Fibroblast of mammary gland (primary cell): ENCODE measurements around the gene LSM3.

Source experiments
- DNase-seq: peaks from one replicate; pipeline ENCODE4 v3.0.0-alpha.2; 2010; ENCODE audit warnings: low read depth
- H3K4me3 ChIP-seq: 2 replicates; pipeline ENCODE4 v1.5.1; 2011; ENCODE audit warnings: low read depth, mild to moderate bottlenecking, low read length, moderate library complexity; ENCODE audit not compliant: control insufficient read depth
- TF ChIP-seq, protein P1 (sequence below): conservative IDR thresholded peaks from 2 replicates; pipeline ENCODE4 v1.5.1; 2011; ENCODE audit warnings: low read depth, low read length, inconsistent platforms; ENCODE audit not compliant: control insufficient read depth, insufficient read depth

Gene LSM3

GRCh38 chr3:14213066-14213774, 34.6 kb downstream of the LSM3 start:
- TF ChIP-seq, protein P1, sequence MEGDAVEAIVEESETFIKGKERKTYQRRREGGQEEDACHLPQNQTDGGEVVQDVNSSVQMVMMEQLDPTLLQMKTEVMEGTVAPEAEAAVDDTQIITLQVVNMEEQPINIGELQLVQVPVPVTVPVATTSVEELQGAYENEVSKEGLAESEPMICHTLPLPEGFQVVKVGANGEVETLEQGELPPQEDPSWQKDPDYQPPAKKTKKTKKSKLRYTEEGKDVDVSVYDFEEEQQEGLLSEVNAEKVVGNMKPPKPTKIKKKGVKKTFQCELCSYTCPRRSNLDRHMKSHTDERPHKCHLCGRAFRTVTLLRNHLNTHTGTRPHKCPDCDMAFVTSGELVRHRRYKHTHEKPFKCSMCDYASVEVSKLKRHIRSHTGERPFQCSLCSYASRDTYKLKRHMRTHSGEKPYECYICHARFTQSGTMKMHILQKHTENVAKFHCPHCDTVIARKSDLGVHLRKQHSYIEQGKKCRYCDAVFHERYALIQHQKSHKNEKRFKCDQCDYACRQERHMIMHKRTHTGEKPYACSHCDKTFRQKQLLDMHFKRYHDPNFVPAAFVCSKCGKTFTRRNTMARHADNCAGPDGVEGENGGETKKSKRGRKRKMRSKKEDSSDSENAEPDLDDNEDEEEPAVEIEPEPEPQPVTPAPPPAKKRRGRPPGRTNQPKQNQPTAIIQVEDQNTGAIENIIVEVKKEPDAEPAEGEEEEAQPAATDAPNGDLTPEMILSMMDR, result no peak
- H3K4me3 ChIP-seq, result no peak overlapping the region

GRCh38 chr3:14214764-14215163, 36.1 kb downstream of the LSM3 start:
- H3K4me3 ChIP-seq, result no peak overlapping the region
- TF ChIP-seq, protein P1, result no peak

More at GRCh38 chr3:14213066-14213774, 34.6 kb downstream of the LSM3 start:
- DNase-seq, result no peak

GRCh38 chr3:14216257-14217048, 37.8 kb downstream of the LSM3 start:
- DNase-seq, result no peak
- TF ChIP-seq, protein P1, result no peak
- H3K4me3 ChIP-seq, result no peak overlapping the region

More at GRCh38 chr3:14214764-14215163, 36.1 kb downstream of the LSM3 start:
- DNase-seq, result no peak

DNA sequence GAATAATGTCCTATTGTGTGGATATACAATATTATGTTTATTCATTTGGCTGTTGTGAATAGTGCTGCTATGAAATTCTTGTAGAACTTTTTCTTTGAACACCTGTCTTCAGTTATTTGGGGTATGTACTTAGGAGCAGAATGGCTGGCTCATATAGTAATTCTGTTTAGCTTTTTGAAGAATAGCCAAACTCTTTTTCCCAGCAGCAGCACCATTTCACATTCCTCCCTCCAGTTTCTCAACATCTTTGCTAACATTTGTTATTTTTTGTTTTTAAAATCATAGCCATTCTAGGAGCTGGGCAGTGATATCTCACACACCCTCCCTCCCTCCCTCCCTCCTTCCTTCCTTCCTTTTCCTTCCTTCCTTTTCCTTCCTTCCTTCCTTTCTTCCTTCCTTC, 39.7 kb downstream of the LSM3 start:
- no peak for DNase-seq
- TF ChIP-seq, protein P1, result no peak
- no peak overlapping the region for H3K4me3 ChIP-seq

- TF ChIP-seq, protein P1, result no peak
- H3K4me3 ChIP-seq, result no peak overlapping the region
- DNase-seq, result no peak
Measured at GRCh38 chr3:14220933-14221332, 42.3 kb downstream of the LSM3 start.

DNA sequence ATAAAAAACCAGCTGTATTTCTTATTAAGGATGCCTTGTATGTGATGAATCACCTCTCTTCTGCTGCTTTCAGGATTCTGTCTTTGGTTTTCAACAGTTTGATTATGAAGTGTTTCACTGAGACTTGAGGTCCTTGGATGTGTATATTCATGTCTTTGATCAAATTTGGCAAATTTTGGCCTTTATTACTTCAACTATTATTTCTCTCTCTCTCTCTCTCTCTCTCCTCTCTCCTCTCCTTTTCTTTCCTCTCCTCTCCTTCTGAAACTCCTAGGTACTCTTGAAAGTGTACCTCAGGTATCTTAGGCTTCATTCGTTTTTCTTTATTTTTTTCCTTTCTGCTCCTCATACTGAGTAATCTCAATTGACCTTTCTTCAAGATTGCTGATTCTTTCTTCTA, 43.3 kb downstream of the LSM3 start:
- TF ChIP-seq, protein P1, result no peak
- DNase-seq, result no peak
- H3K4me3 ChIP-seq, result no peak overlapping the region
